ENCODE results near the gene RPE.

RPE gene

GRCh38 chr2:209984291-209984690 lies 18.1 kb upstream of the RPE start:
- Mint-ChIP-seq H3K27me3 (ENCODE audit: low read depth) (peaks cover 30% of the 10 kb centered on the region), H3K4me3 (no peak overlapping the region), H3K36me3 (ENCODE audit: low read depth) (no peaks in the 10 kb centered on the region), H3K9me3 (no peaks in the 10 kb centered on the region), H3K4me1 (ENCODE audit: low read depth) (peaks cover 4% of the 10 kb centered on the region), H3K27ac (no peak overlapping the region)
- no peak for DNase-seq (ENCODE audit: low spot score)

- Mint-ChIP-seq H3K36me3 (ENCODE audit: low read depth) (no peaks in the 10 kb centered on the region), H3K4me1 (ENCODE audit: low read depth) (peaks cover 4% of the 10 kb centered on the region), H3K4me3 (no peak overlapping the region), H3K9me3 (no peaks in the 10 kb centered on the region), H3K27me3 (ENCODE audit: low read depth) (peaks cover 28% of the 10 kb centered on the region), H3K27ac (no peak overlapping the region)
- DNase-seq (ENCODE audit: low spot score), result no peak
Observed at GRCh38 chr2:209985874-209986273, 16.6 kb upstream of the RPE start.

GRCh38 chr2:209986415-209986814 lies 16.0 kb upstream of the RPE start:
- Mint-ChIP-seq H3K36me3 (ENCODE audit: low read depth) (no peaks in the 10 kb centered on the region), H3K4me3 (no peak overlapping the region), H3K27me3 (ENCODE audit: low read depth) (peaks cover 28% of the 10 kb centered on the region), H3K9me3 (no peaks in the 10 kb centered on the region), H3K27ac (no peak overlapping the region), H3K4me1 (ENCODE audit: low read depth) (peaks cover 4% of the 10 kb centered on the region)
- DNase-seq (ENCODE audit: low spot score), result no peak

GRCh38 chr2:209988010-209988409 lies 14.4 kb upstream of the RPE start:
- no peak for DNase-seq (ENCODE audit: low spot score)
- no peak overlapping the region for H3K27ac Mint-ChIP-seq
- peaks cover 4% of the 10 kb centered on the region for H3K4me1 Mint-ChIP-seq (ENCODE audit: low read depth)
- no peak overlapping the region for H3K4me3 Mint-ChIP-seq
- no peaks in the 10 kb centered on the region for H3K36me3 Mint-ChIP-seq (ENCODE audit: low read depth)
- H3K9me3 Mint-ChIP-seq, result no peaks in the 10 kb centered on the region
- H3K27me3 Mint-ChIP-seq (ENCODE audit: low read depth), result peaks cover 22% of the 10 kb centered on the region

- H3K9me3 Mint-ChIP-seq, result no peaks in the 10 kb centered on the region
- H3K4me3 Mint-ChIP-seq, result no peak overlapping the region
- no peak for DNase-seq (ENCODE audit: low spot score)
Observed at GRCh38 chr2:209990838-209991237, 11.6 kb upstream of the RPE start.

GRCh38 chr2:209993968-209994367 lies 8.5 kb upstream of the RPE start:
- DNase-seq (ENCODE audit: low spot score), result no peak
- no peaks in the 10 kb centered on the region for H3K4me1 Mint-ChIP-seq (ENCODE audit: low read depth)
- H3K27ac Mint-ChIP-seq, result no peak overlapping the region
- peaks cover 6% of the 10 kb centered on the region for H3K27me3 Mint-ChIP-seq (ENCODE audit: low read depth)
- H3K4me3 Mint-ChIP-seq, result no peak overlapping the region
- no peaks in the 10 kb centered on the region for H3K36me3 Mint-ChIP-seq (ENCODE audit: low read depth)
- H3K9me3 Mint-ChIP-seq, result no peaks in the 10 kb centered on the region

More at GRCh38 chr2:209990838-209991237, 11.6 kb upstream of the RPE start:
- no peak overlapping the region for H3K27ac Mint-ChIP-seq
- peaks cover 4% of the 10 kb centered on the region for H3K4me1 Mint-ChIP-seq (ENCODE audit: low read depth)
- peaks cover 16% of the 10 kb centered on the region for H3K27me3 Mint-ChIP-seq (ENCODE audit: low read depth)
- H3K36me3 Mint-ChIP-seq (ENCODE audit: low read depth), result no peaks in the 10 kb centered on the region

GRCh38 chr2:209998596-209998995 lies 3.8 kb upstream of the RPE start:
- no peaks in the 10 kb centered on the region for H3K36me3 Mint-ChIP-seq (ENCODE audit: low read depth)
- no peak overlapping the region for H3K27ac Mint-ChIP-seq
- no peak for DNase-seq (ENCODE audit: low spot score)
- H3K4me1 Mint-ChIP-seq (ENCODE audit: low read depth), result peaks cover 10% of the 10 kb centered on the region
- H3K27me3 Mint-ChIP-seq (ENCODE audit: low read depth), result peaks cover 3% of the 10 kb centered on the region
- no peak overlapping the region for H3K4me3 Mint-ChIP-seq
- peaks cover 3% of the 10 kb centered on the region for H3K9me3 Mint-ChIP-seq

- H3K27ac Mint-ChIP-seq, result no peak overlapping the region
- no peak for DNase-seq (ENCODE audit: low spot score)
- H3K4me1 Mint-ChIP-seq (ENCODE audit: low read depth), result peaks cover 29% of the 10 kb centered on the region
- no peaks in the 10 kb centered on the region for H3K27me3 Mint-ChIP-seq (ENCODE audit: low read depth)
- peaks cover 10% of the 10 kb centered on the region for H3K36me3 Mint-ChIP-seq (ENCODE audit: low read depth)
- peak overlapping the region; percentile 2 for H3K4me3 Mint-ChIP-seq
- H3K9me3 Mint-ChIP-seq, result peaks cover 3% of the 10 kb centered on the region
Observed at GRCh38 chr2:210000464-210001324, 1.7 kb upstream of the RPE start.

GRCh38 chr2:210003359-210003758 lies 921 bp downstream of the RPE start:
- no peak for DNase-seq (ENCODE audit: low spot score)
- Mint-ChIP-seq H3K36me3 (ENCODE audit: low read depth) (peaks cover 17% of the 10 kb centered on the region), H3K4me1 (ENCODE audit: low read depth) (peaks cover 43% of the 10 kb centered on the region), H3K9me3 (peaks cover 3% of the 10 kb centered on the region), H3K27ac (peak overlapping the region; percentile 94), H3K27me3 (ENCODE audit: low read depth) (no peaks in the 10 kb centered on the region), H3K4me3 (peak overlapping the region; percentile 99)

- Mint-ChIP-seq H3K36me3 (ENCODE audit: low read depth) (peaks cover 20% of the 10 kb centered on the region), H3K9me3 (peaks cover 3% of the 10 kb centered on the region), H3K4me3 (peak overlapping the region; percentile 39), H3K4me1 (ENCODE audit: low read depth) (peaks cover 45% of the 10 kb centered on the region), H3K27ac (no peak overlapping the region), H3K27me3 (ENCODE audit: low read depth) (no peaks in the 10 kb centered on the region)
- DNase-seq (ENCODE audit: low spot score), result no peak
Observed at GRCh38 chr2:210004881-210005280, 2.4 kb downstream of the RPE start.

GRCh38 chr2:210007895-210008294 lies 5.5 kb downstream of the RPE start:
- Mint-ChIP-seq H3K4me1 (ENCODE audit: low read depth) (peaks cover 46% of the 10 kb centered on the region), H3K27ac (no peak overlapping the region), H3K4me3 (no peak overlapping the region), H3K36me3 (ENCODE audit: low read depth) (peaks cover 42% of the 10 kb centered on the region), H3K9me3 (no peaks in the 10 kb centered on the region), H3K27me3 (ENCODE audit: low read depth) (no peaks in the 10 kb centered on the region)
- DNase-seq (ENCODE audit: low spot score), result no peak

GRCh38 chr2:210009126-210009525 lies 6.7 kb downstream of the RPE start:
- H3K36me3 Mint-ChIP-seq (ENCODE audit: low read depth), result peaks cover 43% of the 10 kb centered on the region
- H3K4me1 Mint-ChIP-seq (ENCODE audit: low read depth), result peaks cover 38% of the 10 kb centered on the region
- H3K4me3 Mint-ChIP-seq, result no peak overlapping the region
- H3K27ac Mint-ChIP-seq, result no peak overlapping the region
- no peaks in the 10 kb centered on the region for H3K9me3 Mint-ChIP-seq
- no peaks in the 10 kb centered on the region for H3K27me3 Mint-ChIP-seq (ENCODE audit: low read depth)
- no peak for DNase-seq (ENCODE audit: low spot score)

- no peaks in the 10 kb centered on the region for H3K27me3 Mint-ChIP-seq (ENCODE audit: low read depth)
- H3K27ac Mint-ChIP-seq, result no peak overlapping the region
- no peak overlapping the region for H3K4me3 Mint-ChIP-seq
- no peaks in the 10 kb centered on the region for H3K9me3 Mint-ChIP-seq
- DNase-seq (ENCODE audit: low spot score), result no peak
- H3K36me3 Mint-ChIP-seq (ENCODE audit: low read depth), result peaks cover 42% of the 10 kb centered on the region
- H3K4me1 Mint-ChIP-seq (ENCODE audit: low read depth), result peaks cover 32% of the 10 kb centered on the region
Observed at GRCh38 chr2:210009896-210010295, 7.5 kb downstream of the RPE start.

GRCh38 chr2:210020138-210020537 lies 17.7 kb downstream of the RPE start:
- Mint-ChIP-seq H3K27me3 (ENCODE audit: low read depth) (no peaks in the 10 kb centered on the region), H3K36me3 (ENCODE audit: low read depth) (peaks cover 50% of the 10 kb centered on the region), H3K4me3 (no peak overlapping the region), H3K4me1 (ENCODE audit: low read depth) (no peaks in the 10 kb centered on the region), H3K27ac (no peak overlapping the region), H3K9me3 (no peaks in the 10 kb centered on the region)
- DNase-seq (ENCODE audit: low spot score), result no peak

- Mint-ChIP-seq H3K27me3 (ENCODE audit: low read depth) (no peaks in the 10 kb centered on the region), H3K36me3 (ENCODE audit: low read depth) (peaks cover 34% of the 10 kb centered on the region), H3K4me3 (no peak overlapping the region), H3K27ac (no peak overlapping the region), H3K9me3 (no peaks in the 10 kb centered on the region), H3K4me1 (ENCODE audit: low read depth) (no peaks in the 10 kb centered on the region)
- DNase-seq (ENCODE audit: low spot score), result no peak
Observed at GRCh38 chr2:210022824-210023223, 20.4 kb downstream of the RPE start.

All from T-helper 2 cell treated with Interferon-gamma antibody and Interleukin-4, amounts not matched to agents 5 μg/mL and 100 μg/mL, for 36 hours (primary cell).